HCT116 (cell line): ENCODE results near the gene MEGF10. TPM values are rescaled to one million over a fixed set of nuclear protein-coding genes. Genes with fewer than 3 reads are reported as not detected.

Experiments used
- ATAC-seq: fragments of 200-7000 bp; cut with Tn5 transposase; 2 replicates; pipeline ENCODE4 v1.9.1; 2020; ENCODE audit warnings: mild to moderate bottlenecking, moderate library complexity
- Bru-seq: library from RNA; stranded (reverse); fragments of 400-500 nt; gene quantifications from one replicate; lab custom pipeline; 2021; lab: Mats Ljungman, UMichigan
- BruChase-seq, 2 experiments: library from RNA; stranded (reverse); fragments of 400-500 nt; gene quantifications; one replicate each; lab custom pipeline; 2021; lab: Mats Ljungman, UMichigan
- BruUV-seq: library from RNA; stranded (reverse); fragments of 400-500 nt; replicated peaks from 2 replicates; lab custom pipeline; 2021; lab: Mats Ljungman, UMichigan
- CTCF ChIA-PET: fragments of 300-600 bp; sonication (Branson Sonifier 250); formaldehyde crosslinking; loops from one replicate; lab custom pipeline; 2021; ENCODE audit warnings: antibody characterized with exemption; lab: Charles Lee
- POLR2A ChIA-PET: fragments of 300-600, 350-600 bp; sonication (Branson Sonifier 250); formaldehyde crosslinking; loops from one replicate; lab custom pipeline; 2021; ENCODE audit warnings: antibody characterized with exemption; lab: Charles Lee
- RAD21 ChIA-PET, 2 experiments: fragments of 300-600 bp; sonication (Branson Sonifier 250); formaldehyde crosslinking; loops; one replicate each; lab custom pipeline; 2023; ENCODE audit warnings: low total read pairs in 2 of 2; ENCODE audit not compliant: uncharacterized antibody in 2 of 2, unreplicated experiment in 2 of 2, low non-redundant PET in 1 of 2; lab: Charles Lee
- DNase-seq: peaks from one replicate; pipeline ENCODE4 v3.0.0-alpha.2; 2010; ENCODE audit warnings: low read depth, low spot score
- H2AFZ ChIP-seq: fragments of 200-600 bp; shearing (Covaris generic), sonication (generic); 2 replicates; pipeline ENCODE4 v1.6.1; 2017; ENCODE audit warnings: low read depth, mixed run types, mixed read lengths, antibody characterized with exemption, low read length; ENCODE audit not compliant: poor library complexity, severe bottlenecking
- H3K27ac ChIP-seq: 2 replicates; pipeline ENCODE4 v1.5.1; 2012; ENCODE audit warnings: low read depth, low read length
- H3K27me3 ChIP-seq: fragments of 200-600 bp; sonication (generic); 2 replicates; pipeline ENCODE4 v1.6.1; 2016; ENCODE audit warnings: mixed run types, low read length, mixed read lengths; ENCODE audit not compliant: insufficient read depth
- H3K36me3 ChIP-seq, 2 experiments: fragments of 200-500 bp in 1 of 2; fragments of 200-600 bp in 1 of 2; sonication (Bioruptor generic) in 1 of 2; sonication (generic) in 1 of 2; 2 replicates each; pipeline versions ENCODE4 v1.5.1 to v1.6.1; 2014 to 2016; ENCODE audit warnings: low read length in 2 of 2, inconsistent platforms in 1 of 2, mixed read lengths in 1 of 2, mixed run types in 1 of 2; ENCODE audit not compliant: insufficient read depth in 2 of 2, control insufficient read depth in 1 of 2
- H3K4me1 ChIP-seq, 2 experiments: fragments of 200-600 bp in 1 of 2; sonication (generic) in 1 of 2; 2 replicates each; pipeline versions ENCODE4 v1.5.1 to v1.6.1; 2012 to 2017; ENCODE audit warnings: low read length in 2 of 2, inconsistent platforms in 1 of 2, mild to moderate bottlenecking in 1 of 2, mixed read lengths in 1 of 2, mixed run types in 1 of 2, moderate library complexity in 1 of 2; ENCODE audit not compliant: insufficient read depth in 2 of 2, control insufficient read depth in 1 of 2
- H3K4me2 ChIP-seq: fragments of 200-600 bp; sonication (generic); 2 replicates; pipeline ENCODE4 v1.6.1; 2017; ENCODE audit warnings: mixed run types, low read length, mixed read lengths
- H3K4me3 ChIP-seq, 2 experiments: fragments of 200-600 bp in 1 of 2; sonication (generic) in 1 of 2; replicated peaks in 1 of 2; 2 replicates each; pipeline ENCODE4 v1.5.1; 2011 to 2016; ENCODE audit warnings: low read length in 2 of 2, control low read depth in 1 of 2, low read depth in 1 of 2, mild to moderate bottlenecking in 1 of 2, mixed read lengths in 1 of 2, mixed run types in 1 of 2
- H3K79me2 ChIP-seq: fragments of 200-600 bp; sonication (generic); 2 replicates; pipeline ENCODE4 v1.6.1; 2017; ENCODE audit warnings: mild to moderate bottlenecking, mixed run types, low read length, moderate library complexity, mixed read lengths; ENCODE audit not compliant: insufficient read depth
- H3K9ac ChIP-seq: fragments of 200-600 bp; sonication (generic); 2 replicates; pipeline ENCODE4 v1.6.1; 2016; ENCODE audit warnings: low read length, mixed read lengths
- H3K9me2 ChIP-seq: fragments of 200-600 bp; sonication (generic), shearing (Covaris generic); 2 replicates; pipeline ENCODE4 v1.6.1; 2017; ENCODE audit warnings: mixed run types, mild to moderate bottlenecking, moderate library complexity; ENCODE audit not compliant: insufficient read depth
- H3K9me3 ChIP-seq, 2 experiments: fragments of 200-500 bp in 1 of 2; fragments of 200-600 bp in 1 of 2; sonication (Bioruptor generic) in 1 of 2; sonication (generic) in 1 of 2; 2 replicates each; pipeline ENCODE4 v1.6.1; 2014 to 2017; ENCODE audit warnings: low read length in 2 of 2, mixed read lengths in 2 of 2, inconsistent platforms in 1 of 2, low read depth in 1 of 2, mild to moderate bottlenecking in 1 of 2, mixed run types in 1 of 2, moderate library complexity in 1 of 2; ENCODE audit not compliant: control insufficient read depth in 1 of 2, insufficient read depth in 1 of 2
- H4K20me1 ChIP-seq: fragments of 200-600 bp; sonication (generic), shearing (Covaris generic); 2 replicates; pipeline ENCODE4 v1.6.1; 2017; ENCODE audit warnings: mixed run types, mild to moderate bottlenecking, moderate library complexity; ENCODE audit not compliant: insufficient read depth
- CBX3 ChIP-seq: IDR thresholded peaks from 2 replicates; pipeline ENCODE4 v1.6.1; 2012; ENCODE audit warnings: low read depth
- ELF1 ChIP-seq: IDR thresholded peaks from 2 replicates; pipeline ENCODE4 v1.6.1; 2012; ENCODE audit warnings: low read depth, borderline replicate concordance
- EZH2phosphoT487 ChIP-seq: fragments of 200-600 bp; IDR thresholded peaks from 2 replicates; pipeline ENCODE4 v1.6.1; 2018; ENCODE audit warnings: antibody characterized with exemption, borderline replicate concordance
- FOSL1 ChIP-seq: IDR thresholded peaks from 2 replicates; pipeline ENCODE4 v1.6.1; 2012; ENCODE audit warnings: low read depth
- SIN3A ChIP-seq: IDR thresholded peaks from 2 replicates; pipeline ENCODE4 v1.6.1; 2012; ENCODE audit warnings: low read depth
- SP1 ChIP-seq: IDR thresholded peaks from 2 replicates; pipeline ENCODE4 v1.6.1; 2012; ENCODE audit warnings: low read depth
- TCF7L2 ChIP-seq: IDR thresholded peaks from 2 replicates; pipeline ENCODE4 v1.7.0; 2011; ENCODE audit warnings: borderline replicate concordance, inconsistent platforms; ENCODE audit not compliant: insufficient read depth, insufficient read length; ENCODE audit errors: extremely low read depth
- ZNF274 ChIP-seq: fragments of 200-500 bp; sonication (Bioruptor generic); IDR thresholded peaks from 2 replicates; pipeline ENCODE4 v1.6.1; 2014; ENCODE audit warnings: mild to moderate bottlenecking, low read depth, low read length, inconsistent platforms
- intact Hi-C: fragments of 100-400 bp; cut with micrococcal nuclease; formaldehyde crosslinking; loops from 2 replicates; pipeline ENCODE4 v1.10.0; 2022
- long read RNA-seq: library from polyadenylated mRNA; unstranded; transcript quantifications from one replicate; pipeline ENCODE4 v2.0.0, GENCODE V29; 2021; ENCODE audit not compliant: unreplicated experiment
- polyA plus RNA-seq: library from polyadenylated mRNA; unstranded; fragments of >200 nt; gene quantifications from 2 replicates; pipeline ENCODE4 v1.2.1, GENCODE V29; 2012; ENCODE audit warnings: missing spikeins
- total RNA-seq: library from RNA; stranded (reverse); gene quantifications from one replicate; pipeline ENCODE4 v1.2.1, GENCODE V29; 2021; ENCODE audit not compliant: unreplicated experiment
- TF ChIP-seq, protein P1 (sequence below), 3 experiments: fragments of 200-600 bp in 1 of 3; sonication (generic) in 1 of 3; IDR thresholded peaks in 2 of 3; conservative IDR thresholded peaks in 1 of 3; 2 replicates each; pipeline ENCODE4 v1.5.1; 2012 to 2017; ENCODE audit warnings: low read depth in 2 of 3, low read length in 2 of 3, antibody characterized with exemption in 1 of 3, borderline replicate concordance in 1 of 3, control low read depth in 1 of 3, mild to moderate bottlenecking in 1 of 3, mixed read lengths in 1 of 3, mixed run types in 1 of 3, moderate library complexity in 1 of 3; ENCODE audit not compliant: insufficient read depth in 1 of 3

Gene MEGF10
- 0.02 TPM for total RNA-seq
- polyA plus RNA-seq, result not detected in 2 replicates
- Bru-seq, nascent RNA, result percentile 3 among the genes with signal in this experiment
- BruChase-seq, experiment 1, labeled RNA remaining after a 6-hour chase, result percentile 5 among the genes with signal in this experiment
- percentile 4 among the genes with signal in this experiment for BruChase-seq, experiment 2, labeled RNA remaining after a 2-hour chase
- long read RNA-seq, result 0 reads

DNA sequence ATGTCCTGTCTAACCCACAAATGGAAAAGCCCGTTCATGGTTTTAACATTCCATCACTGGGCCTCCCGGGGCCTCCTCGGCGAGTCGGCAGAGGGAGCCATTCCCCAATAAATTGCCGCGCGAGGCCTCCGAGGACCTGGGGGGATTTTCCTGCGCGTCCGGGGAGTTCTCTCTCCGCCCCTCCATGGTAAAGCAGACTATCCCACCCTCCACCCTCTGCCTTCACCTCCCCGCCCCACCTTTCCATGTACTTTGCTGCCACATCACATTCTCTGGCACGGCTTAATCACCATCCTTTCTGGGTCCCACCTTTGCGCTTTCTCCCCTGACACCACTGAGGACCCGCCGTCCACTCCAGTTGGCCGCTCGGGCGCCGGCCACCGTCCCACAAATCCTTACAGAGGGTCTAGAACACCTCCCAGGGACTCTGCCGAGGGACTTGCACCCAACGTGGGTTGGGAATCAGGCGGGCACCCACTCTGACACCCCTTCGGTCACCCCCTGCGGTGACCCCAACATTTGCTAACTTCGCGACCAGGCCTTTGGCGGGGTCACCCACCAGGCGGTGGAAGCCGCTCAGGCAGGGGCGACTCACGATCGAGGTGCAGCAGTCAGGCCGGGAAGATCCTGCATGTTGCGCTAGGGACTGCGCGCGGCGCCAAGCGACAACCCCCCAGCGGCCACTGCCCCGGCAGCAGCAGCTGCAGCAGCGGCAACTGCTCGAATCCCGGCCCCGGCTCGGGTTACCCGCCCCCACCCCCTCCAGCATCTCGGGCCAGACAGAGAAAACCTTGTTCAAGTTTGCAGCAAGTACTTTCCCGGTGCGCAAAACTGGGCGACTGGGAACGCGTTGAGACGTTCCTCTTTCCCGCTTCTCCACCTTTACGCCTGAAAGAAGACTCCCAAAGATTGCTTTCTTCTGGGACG is at the start of gene MEGF10:
MEGF10 (plus strand) TSS at position 778 of the 927 bp plus-strand sequence. CDS start 40,513 bp downstream, outside the sequence.
- RAD21 ChIA-PET, result no interaction called here
- H3K4me3 ChIP-seq, result no peak within 1 kb of the TSS
- no TSS peak for BruUV-seq
- no peak for TF ChIP-seq CBX3
- TF ChIP-seq EZH2phosphoT487, result no peak
- TF ChIP-seq FOSL1, result no peak
- TF ChIP-seq, protein P1, sequence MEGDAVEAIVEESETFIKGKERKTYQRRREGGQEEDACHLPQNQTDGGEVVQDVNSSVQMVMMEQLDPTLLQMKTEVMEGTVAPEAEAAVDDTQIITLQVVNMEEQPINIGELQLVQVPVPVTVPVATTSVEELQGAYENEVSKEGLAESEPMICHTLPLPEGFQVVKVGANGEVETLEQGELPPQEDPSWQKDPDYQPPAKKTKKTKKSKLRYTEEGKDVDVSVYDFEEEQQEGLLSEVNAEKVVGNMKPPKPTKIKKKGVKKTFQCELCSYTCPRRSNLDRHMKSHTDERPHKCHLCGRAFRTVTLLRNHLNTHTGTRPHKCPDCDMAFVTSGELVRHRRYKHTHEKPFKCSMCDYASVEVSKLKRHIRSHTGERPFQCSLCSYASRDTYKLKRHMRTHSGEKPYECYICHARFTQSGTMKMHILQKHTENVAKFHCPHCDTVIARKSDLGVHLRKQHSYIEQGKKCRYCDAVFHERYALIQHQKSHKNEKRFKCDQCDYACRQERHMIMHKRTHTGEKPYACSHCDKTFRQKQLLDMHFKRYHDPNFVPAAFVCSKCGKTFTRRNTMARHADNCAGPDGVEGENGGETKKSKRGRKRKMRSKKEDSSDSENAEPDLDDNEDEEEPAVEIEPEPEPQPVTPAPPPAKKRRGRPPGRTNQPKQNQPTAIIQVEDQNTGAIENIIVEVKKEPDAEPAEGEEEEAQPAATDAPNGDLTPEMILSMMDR (IDR thresholded peaks at IDR 0.05 in 2 of 3, conservative IDR thresholded peaks at IDR 0.05 in 1 of 3; ENCODE audit: borderline replicate concordance in 1 of 3, insufficient read depth in 1 of 3, low read depth in 2 of 3, low read length in 2 of 3), result no peak
- no peak for TF ChIP-seq ELF1
- no peak for TF ChIP-seq TCF7L2
- TF ChIP-seq SP1, result no peak
- no peak for TF ChIP-seq SIN3A
- no peak for TF ChIP-seq ZNF274
- H3K27me3 ChIP-seq, result no peaks in the 10 kb centered on the region
- CTCF ChIA-PET, result no interaction called here
- H3K79me2 ChIP-seq, result no peaks in the 10 kb centered on the region
- H3K4me1 ChIP-seq, result no peaks in the 10 kb centered on the region
- no peaks in the 10 kb centered on the region for H3K9me3 ChIP-seq
- no peaks in the 10 kb centered on the region for H4K20me1 ChIP-seq
- POLR2A ChIA-PET, result no interaction called here
- intact Hi-C loops, result no loop called here
- no peak within 1 kb of the TSS for H3K9ac ChIP-seq
- DNase-seq (no peak), ATAC-seq (no peak)
- no peak within 1 kb of the TSS for H3K27ac ChIP-seq
- H2AFZ ChIP-seq, result no peak within 1 kb of the TSS
- no peaks in the 10 kb centered on the region for H3K36me3 ChIP-seq
- no peaks in the 10 kb centered on the region for H3K9me2 ChIP-seq
- H3K4me2 ChIP-seq, result no peak within 1 kb of the TSS
